CD14-positive monocyte (primary cell): ENCODE data around the gene PEA15. TPM values are rescaled to one million over a fixed set of nuclear protein-coding genes. Genes with fewer than 3 reads are reported as not detected.

Experiments used
- DNase-seq, 3 donors: peaks; one replicate each; pipeline ENCODE4 v3.0.0-alpha.2; 2011 to 2022
- H2AFZ ChIP-seq: 2 replicates; pipeline ENCODE4 v1.6.0; 2012; ENCODE audit warnings: mild to moderate bottlenecking, low read depth, low read length, inconsistent platforms; ENCODE audit not compliant: insufficient read depth, poor library complexity, severe bottlenecking
- H3K27ac ChIP-seq, 2 donors: 1 replicate in 1 of 2; 2 replicates in 1 of 2; pipeline ENCODE4 v1.5.1; 2012 to 2013; ENCODE audit warnings: low read length in 2 of 2, control low read depth in 1 of 2, inconsistent platforms in 1 of 2, low read depth in 1 of 2, mild to moderate bottlenecking in 1 of 2
- H3K27me3 ChIP-seq, 2 donors: one replicate each; pipeline versions ENCODE4 v1.6.0 to v1.6.1; 2011 to 2013; ENCODE audit warnings: low read length in 2 of 2; ENCODE audit not compliant: control insufficient read depth in 2 of 2, insufficient read depth in 2 of 2
- H3K36me3 ChIP-seq, 2 donors: replicated peaks in 1 of 2; 1 replicate in 1 of 2; 2 replicates in 1 of 2; pipeline versions ENCODE4 v1.5.1 to v1.6.1; 2012 to 2013; ENCODE audit warnings: low read length in 2 of 2, control low read depth in 1 of 2, inconsistent platforms in 1 of 2, mild to moderate bottlenecking in 1 of 2; ENCODE audit not compliant: insufficient read depth in 2 of 2, control insufficient read depth in 1 of 2
- H3K4me1 ChIP-seq, 2 donors: 1 replicate in 1 of 2; 2 replicates in 1 of 2; pipeline versions ENCODE4 v1.5.1 to v1.6.1; 2012 to 2013; ENCODE audit warnings: low read length in 2 of 2, control low read depth in 1 of 2, inconsistent platforms in 1 of 2, mild to moderate bottlenecking in 1 of 2, moderate library complexity in 1 of 2; ENCODE audit not compliant: insufficient read depth in 2 of 2, control insufficient read depth in 1 of 2
- H3K4me2 ChIP-seq: replicated peaks from 2 replicates; pipeline ENCODE3; 2012; ENCODE audit warnings: low read length, moderate library complexity, mild to moderate bottlenecking; ENCODE audit not compliant: poor library complexity, severe bottlenecking; ENCODE audit errors: extremely low read depth
- H3K4me3 ChIP-seq, 3 experiments: fragments of 200-600 bp in 1 of 3; sonication (generic) in 1 of 3; replicated peaks in 1 of 3; 1 replicate in 2 of 3; 2 replicates in 1 of 3; pipeline ENCODE4 v1.5.1; 2011 to 2013; ENCODE audit warnings: low read length in 3 of 3, mild to moderate bottlenecking in 3 of 3, control low read depth in 2 of 3, low read depth in 2 of 3, inconsistent platforms in 1 of 3, moderate library complexity in 1 of 3
- H3K79me2 ChIP-seq: 2 replicates; pipeline ENCODE4 v1.6.0; 2012; ENCODE audit warnings: mild to moderate bottlenecking, control low read depth, inconsistent platforms, low read length, moderate library complexity; ENCODE audit not compliant: insufficient read depth
- H3K9ac ChIP-seq: 2 replicates; pipeline ENCODE4 v1.6.0; 2017; ENCODE audit warnings: low read length, mild to moderate bottlenecking; ENCODE audit not compliant: insufficient read depth, poor library complexity, severe bottlenecking
- H3K9me3 ChIP-seq, 2 donors: replicated peaks in 1 of 2; 1 replicate in 1 of 2; 2 replicates in 1 of 2; pipeline versions ENCODE4 v1.5.1 to v1.6.1; 2012 to 2013; ENCODE audit warnings: low read length in 2 of 2, control low read depth in 1 of 2; ENCODE audit not compliant: control insufficient read depth in 1 of 2, insufficient read depth in 1 of 2
- H4K20me1 ChIP-seq: 2 replicates; pipeline ENCODE4 v1.6.0; 2012; ENCODE audit warnings: mild to moderate bottlenecking, low read length, control low read depth, moderate library complexity; ENCODE audit not compliant: insufficient read depth
- H3K27ac Mint-ChIP-seq, 7 donors: one replicate each; pipeline ENCODE4 v1.8.0; 2020; ENCODE audit warnings: mild to moderate bottlenecking in 7 of 7, mixed read lengths in 7 of 7, moderate library complexity in 6 of 7, inconsistent platforms in 2 of 7
- H3K27me3 Mint-ChIP-seq, 3 donors: one replicate each; pipeline ENCODE4 v1.8.0; 2021 to 2022; ENCODE audit warnings: low read depth in 3 of 3, mild to moderate bottlenecking in 3 of 3, mixed read lengths in 3 of 3, moderate library complexity in 3 of 3, inconsistent platforms in 1 of 3
- H3K36me3 Mint-ChIP-seq, 2 donors: one replicate each; pipeline ENCODE4 v1.8.0; 2020; ENCODE audit warnings: mixed read lengths in 2 of 2, inconsistent platforms in 1 of 2, mild to moderate bottlenecking in 1 of 2
- H3K4me1 Mint-ChIP-seq: one replicate; pipeline ENCODE4 v1.8.0; 2020; ENCODE audit warnings: mild to moderate bottlenecking, mixed read lengths
- H3K4me3 Mint-ChIP-seq, 2 donors: one replicate each; pipeline ENCODE4 v1.8.0; 2020; ENCODE audit warnings: mild to moderate bottlenecking in 2 of 2, mixed read lengths in 2 of 2, moderate library complexity in 1 of 2
- H3K9me3 Mint-ChIP-seq, 7 donors: one replicate each; pipeline ENCODE4 v1.8.0; 2020 to 2022; ENCODE audit warnings: mixed read lengths in 7 of 7, mild to moderate bottlenecking in 6 of 7, moderate library complexity in 6 of 7, inconsistent platforms in 2 of 7
- CTCF ChIP-seq: fragments of 200-600 bp; IDR thresholded peaks from one replicate; pipeline ENCODE4 v1.8.0; 2022; ENCODE audit warnings: antibody characterized with exemption, mild to moderate bottlenecking
- WGBS: methylation state at CpG from one replicate; pipeline ENCODE4 v1.1.5; 2013; ENCODE audit warnings: missing lambda C conversion rate; ENCODE audit not compliant: insufficient coverage; 5-methylcytosine and 5-hydroxymethylcytosine counted together
- intact Hi-C, 2 donors: fragments of 100-400 bp; cut with micrococcal nuclease; formaldehyde crosslinking; loops; one replicate each; pipeline versions ENCODE4 v1.15.0 to v1.15.1; 2023
- polyA plus RNA-seq, 3 donors: library from polyadenylated mRNA; depleted of rRNA in 1 of 3; unstranded in 2 of 3; stranded (reverse) in 1 of 3; fragments of 300-500 nt in 2 of 3; fragments of >200 nt in 1 of 3; fragmentation: Illumina TruSeq in 2 of 3; gene quantifications; 1 replicate in 2 of 3; 2 replicates in 1 of 3; pipeline ENCODE4 v1.2.3, GENCODE V29; 2012 to 2021

PEA15 gene
- polyA plus RNA-seq, 3 donors: 23.6 to 163 (median 38.1) TPM

- no peaks in the 10 kb centered on the region for H3K36me3 Mint-ChIP-seq
- H3K79me2 ChIP-seq: no peaks in the 10 kb centered on the region
- H3K36me3 ChIP-seq: no peaks in the 10 kb centered on the region
- H3K9me3 Mint-ChIP-seq: no peaks in the 10 kb centered on the region
- H3K27ac Mint-ChIP-seq: peak overlapping the region in 3 of 7 donors; percentile 67 to 82 (median 82)
- peak overlapping the region; percentile 43 for H3K4me2 ChIP-seq
- 33% methylated on average over 12 of the region's 12 CpGs for WGBS
- H3K9ac ChIP-seq: peak overlapping the region; percentile 25
- peak in 1 of 3 donors; percentile 17 for DNase-seq
- peak overlapping the region in 1 of 3 experiments; percentile 56 for H3K4me3 ChIP-seq
- peaks cover 65% of the 10 kb centered on the region for H3K4me1 Mint-ChIP-seq
- H2AFZ ChIP-seq: peak overlapping the region; percentile 61
- H3K27ac ChIP-seq: peak overlapping the region; percentile 37 to 72
- no peaks in the 10 kb centered on the region for H4K20me1 ChIP-seq
- H3K4me1 ChIP-seq: peaks cover 79 to 89% of the 10 kb centered on the region in 2 donors
- intact Hi-C loops: no loop called here
- peak overlapping the region in 1 of 2 donors; percentile 71 for H3K4me3 Mint-ChIP-seq
- no peaks in the 10 kb centered on the region for H3K27me3 ChIP-seq
- no peaks in the 10 kb centered on the region for H3K9me3 ChIP-seq
- H3K27me3 Mint-ChIP-seq: peaks cover 1 to 5% (median 1%) of the 10 kb centered on the region in 3 donors
- no peak for TF ChIP-seq CTCF
Measured at GRCh38 chr1:160166166-160166868, 38.9 kb upstream of the PEA15 start.

GRCh38 chr1:160167056-160167455 lies 38.1 kb upstream of the PEA15 start:
- H3K36me3 Mint-ChIP-seq: no peaks in the 10 kb centered on the region
- H3K27me3 Mint-ChIP-seq: peaks cover 1 to 5% (median 3%) of the 10 kb centered on the region in 3 donors
- H3K27ac ChIP-seq: peak overlapping the region; percentile 23 to 72
- no peaks in the 10 kb centered on the region for H3K27me3 ChIP-seq
- peaks cover 58% of the 10 kb centered on the region for H3K4me1 Mint-ChIP-seq
- no peaks in the 10 kb centered on the region for H3K79me2 ChIP-seq
- no peaks in the 10 kb centered on the region for H3K36me3 ChIP-seq
- H3K4me3 ChIP-seq: peak overlapping the region in 1 of 3 experiments; percentile 56
- H3K4me3 Mint-ChIP-seq: no peak overlapping the region
- DNase-seq: no peak
- H3K4me1 ChIP-seq: peaks cover 72 to 82% of the 10 kb centered on the region in 2 donors
- H3K4me2 ChIP-seq: peak overlapping the region; percentile 43
- no peaks in the 10 kb centered on the region for H3K9me3 Mint-ChIP-seq
- H3K9me3 ChIP-seq: no peaks in the 10 kb centered on the region
- WGBS: no CpG with 5 or more reads among the region's 4 CpGs
- peak overlapping the region in 1 of 7 donors; percentile 82 for H3K27ac Mint-ChIP-seq
- no peaks in the 10 kb centered on the region for H4K20me1 ChIP-seq
- no peak for TF ChIP-seq CTCF
- H2AFZ ChIP-seq: peak overlapping the region; percentile 61
- intact Hi-C loops: no loop called here
- H3K9ac ChIP-seq: no peak overlapping the region
